ENCODE results near the gene TADA3.
A peak's percentile ranks its signal among the peaks of the same experiment; 100 is the strongest.

Gene TADA3, protein sequence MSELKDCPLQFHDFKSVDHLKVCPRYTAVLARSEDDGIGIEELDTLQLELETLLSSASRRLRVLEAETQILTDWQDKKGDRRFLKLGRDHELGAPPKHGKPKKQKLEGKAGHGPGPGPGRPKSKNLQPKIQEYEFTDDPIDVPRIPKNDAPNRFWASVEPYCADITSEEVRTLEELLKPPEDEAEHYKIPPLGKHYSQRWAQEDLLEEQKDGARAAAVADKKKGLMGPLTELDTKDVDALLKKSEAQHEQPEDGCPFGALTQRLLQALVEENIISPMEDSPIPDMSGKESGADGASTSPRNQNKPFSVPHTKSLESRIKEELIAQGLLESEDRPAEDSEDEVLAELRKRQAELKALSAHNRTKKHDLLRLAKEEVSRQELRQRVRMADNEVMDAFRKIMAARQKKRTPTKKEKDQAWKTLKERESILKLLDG

DNA sequence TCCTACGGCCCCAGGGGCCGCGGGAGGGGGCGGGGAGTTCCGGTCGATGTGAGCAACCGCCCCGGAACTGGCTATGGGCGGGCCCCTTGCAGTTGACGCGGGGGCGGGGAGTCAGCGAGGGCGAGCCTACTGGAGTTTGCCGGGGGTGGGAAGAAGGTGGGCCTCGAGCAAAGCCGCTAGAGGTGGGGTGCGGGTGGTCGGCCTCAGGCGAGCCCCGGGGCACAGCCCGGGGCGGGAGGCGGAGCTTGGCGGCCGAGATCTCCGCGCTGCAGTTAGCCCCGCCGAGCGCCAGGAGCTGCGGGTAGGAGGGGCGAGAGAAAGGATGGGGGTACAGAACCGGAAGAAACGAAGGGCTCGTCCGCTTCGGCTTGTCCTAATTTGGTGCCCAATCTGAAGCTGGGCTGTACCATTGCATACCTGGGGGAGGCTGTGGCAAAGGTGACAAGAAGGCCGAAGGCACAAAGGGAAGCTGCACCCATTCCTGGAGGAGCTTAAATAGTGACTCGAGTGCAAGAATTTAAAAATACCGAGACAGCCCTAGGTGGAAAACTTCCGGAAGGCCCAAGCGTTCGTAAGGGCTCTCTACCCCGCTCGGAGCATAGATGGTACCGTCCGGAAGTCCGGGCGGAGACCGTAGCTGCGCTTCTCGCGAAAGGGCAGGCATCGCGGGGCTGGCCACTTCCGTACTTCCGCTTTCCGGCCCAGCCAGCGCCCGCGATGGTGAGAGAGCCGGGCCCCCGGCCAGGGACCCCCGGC, at the start of gene TADA3, which contains the start of gene ARPC4:
TADA3 (minus strand) TSS at position 69 of the 756 bp plus-strand sequence. CDS start 1,007 bp downstream, outside the sequence.
ARPC4 (plus strand) TSS at position 678 of the 756 bp plus-strand sequence; CDS start at position 718, 40 bp downstream.
- DNase-seq, result peak; percentile 91

DNA sequence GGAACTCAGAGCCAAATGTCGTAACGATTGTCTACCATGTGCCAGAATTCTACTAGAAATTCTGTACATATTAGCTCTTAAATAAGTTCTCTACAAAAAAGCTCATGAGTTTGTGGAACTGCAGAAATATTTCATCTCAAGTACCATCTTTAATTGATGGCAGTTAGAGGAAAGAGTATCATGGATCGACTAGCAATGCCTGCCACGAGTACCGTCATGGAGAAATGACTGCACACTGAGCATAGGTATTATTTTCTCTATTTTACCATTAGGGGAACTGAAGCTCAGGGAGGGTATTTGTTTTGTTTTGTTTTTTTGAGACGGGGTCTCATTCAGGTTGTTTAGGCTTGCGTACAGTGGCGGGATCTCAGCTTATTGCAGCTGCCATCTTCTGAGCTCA, 48.7 kb upstream of the TADA3 start:
- no peak for DNase-seq

DNA sequence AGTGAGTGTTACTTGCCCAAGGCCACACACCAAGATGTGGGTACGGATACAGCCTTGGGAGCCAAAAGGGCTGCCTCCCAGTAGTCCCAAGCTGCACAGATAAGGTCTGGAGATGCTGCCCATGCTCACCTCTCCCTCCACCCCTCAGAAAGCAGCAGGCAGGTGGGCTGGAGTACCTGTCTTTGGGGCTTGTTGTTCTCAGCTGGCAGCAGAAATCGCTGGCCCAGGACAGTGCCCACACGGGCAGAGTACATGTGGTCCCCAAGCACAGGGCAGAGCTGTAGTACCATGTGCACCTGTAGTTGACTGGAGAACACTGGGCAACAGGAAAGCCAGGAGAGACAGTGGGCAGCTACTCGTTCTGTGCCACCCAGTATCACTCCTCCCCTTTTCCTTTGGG, 46.6 kb upstream of the TADA3 start:
- no peak for DNase-seq

DNA sequence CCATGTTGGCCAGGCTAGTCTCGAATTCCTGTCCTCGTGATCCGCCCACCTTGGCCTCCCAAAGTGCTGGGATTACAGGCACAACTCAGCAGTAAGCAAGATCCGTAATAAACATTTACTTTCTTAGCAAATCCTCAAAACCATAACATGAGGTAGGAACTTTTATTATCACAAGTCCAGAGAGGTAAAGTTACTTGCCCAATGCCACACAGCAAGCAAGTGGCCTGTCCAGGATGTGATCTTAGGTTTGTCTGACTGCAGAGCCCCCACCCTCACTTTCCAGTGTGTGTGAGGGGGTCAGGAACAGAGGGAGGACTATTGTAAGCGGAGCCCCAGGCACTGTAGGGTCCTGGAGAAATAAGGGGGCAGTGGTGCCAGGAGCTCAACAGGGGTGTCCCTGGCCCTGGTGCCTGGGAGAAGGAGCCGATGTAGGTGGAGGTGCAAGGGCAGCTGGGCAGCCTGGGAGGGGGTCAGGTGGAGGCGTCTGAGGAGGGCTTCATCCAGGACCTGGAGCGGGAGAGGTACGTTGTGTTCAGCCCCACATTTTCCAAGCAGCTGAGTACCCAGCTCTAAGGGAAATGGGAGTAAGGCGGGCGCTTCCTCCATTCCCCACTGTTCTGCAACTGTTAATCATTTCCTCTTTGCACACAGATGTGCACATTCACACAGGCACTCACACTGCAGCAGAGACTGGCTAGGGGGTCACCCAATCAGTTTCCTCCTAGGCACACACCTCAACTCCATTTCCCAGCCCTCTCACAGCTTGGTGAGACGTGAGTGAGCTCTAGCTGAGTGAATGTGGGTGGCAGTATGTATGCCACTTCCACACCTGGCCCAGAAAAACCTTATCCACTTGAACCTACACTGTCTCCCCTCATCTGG, 45.7 kb upstream of the TADA3 start:
- DNase-seq, result no peak

DNA sequence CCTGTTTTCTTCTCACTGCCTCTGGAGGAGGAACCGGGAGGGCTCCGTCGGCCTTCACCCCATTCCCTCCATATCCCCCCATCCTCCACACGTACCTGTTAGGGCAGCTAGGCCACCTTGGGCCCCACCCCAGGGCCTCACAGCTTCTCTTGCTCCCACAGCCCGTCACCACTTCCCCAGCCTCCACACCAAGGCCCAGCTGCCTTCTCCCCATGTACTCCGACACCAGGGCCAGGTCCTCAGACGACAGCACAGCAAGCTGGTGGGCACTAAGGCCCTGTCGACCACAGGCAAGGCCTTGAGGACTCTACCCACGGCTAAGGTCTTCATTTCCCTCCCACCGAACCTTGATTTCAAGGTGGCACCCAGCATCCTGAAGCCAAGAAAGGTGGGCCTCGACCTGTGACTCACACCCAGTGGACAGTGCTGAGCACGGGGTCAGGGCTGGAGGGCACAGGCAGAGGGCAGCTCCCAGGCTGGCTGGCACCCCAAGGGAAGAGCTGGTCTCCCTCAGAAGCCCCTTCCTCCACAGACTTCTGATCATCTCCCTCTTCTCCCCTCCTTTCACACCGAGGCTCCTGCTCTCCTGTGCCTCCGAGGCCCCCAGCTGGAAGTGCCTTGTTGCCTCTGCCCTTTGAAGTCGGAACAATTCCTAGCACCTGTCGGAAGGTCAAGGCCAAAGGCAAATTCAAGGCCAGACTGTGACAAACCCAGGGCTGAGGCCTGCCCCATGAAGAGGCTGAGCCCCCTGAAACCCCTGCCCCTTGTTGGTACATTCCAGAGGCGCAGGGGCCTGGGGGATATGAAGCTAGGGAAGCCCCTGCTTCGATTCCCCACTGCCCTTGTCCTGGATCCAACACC, 42.5 kb upstream of the TADA3 start:
- no peak for DNase-seq

DNA sequence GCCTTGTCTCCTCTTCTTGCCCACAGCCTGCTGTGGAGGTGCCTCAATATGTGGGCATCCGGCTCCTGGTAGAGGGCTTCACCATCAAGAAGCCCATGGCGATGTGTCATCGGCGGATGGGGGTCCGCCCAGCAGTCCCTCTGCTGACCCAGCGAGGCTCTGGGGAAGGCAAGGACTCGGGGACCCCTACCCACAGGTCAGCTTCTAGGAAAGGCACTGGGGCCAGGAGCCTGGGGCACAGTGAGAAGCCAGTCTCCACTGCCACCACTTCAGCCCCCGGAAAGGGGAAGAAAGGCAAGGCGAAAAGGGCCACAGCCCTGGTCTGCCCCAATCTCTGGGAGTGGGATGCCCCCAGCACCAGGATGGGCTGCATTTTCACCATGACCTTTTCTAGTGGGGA, 40.8 kb upstream of the TADA3 start:
- no peak for DNase-seq

DNA sequence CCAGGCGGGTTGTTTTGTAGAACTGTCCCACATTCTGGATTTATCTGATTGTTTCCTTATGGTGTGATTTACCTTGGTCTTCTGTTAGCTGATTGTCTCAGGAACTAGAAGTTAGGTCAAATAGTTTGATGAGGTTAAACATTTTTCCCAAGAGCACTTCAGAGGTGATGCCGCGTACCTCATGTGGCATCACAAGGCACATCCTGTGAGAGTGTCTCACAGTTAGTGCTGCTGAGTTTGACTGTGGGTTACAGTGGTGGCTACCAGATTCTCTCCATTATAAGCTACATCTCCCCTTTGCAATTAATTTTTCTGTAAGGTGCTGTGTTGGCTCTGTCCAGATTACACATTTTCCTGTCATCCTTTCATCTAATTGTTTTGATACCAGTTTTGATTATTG, 39.0 kb upstream of the TADA3 start:
- no peak for DNase-seq

DNA sequence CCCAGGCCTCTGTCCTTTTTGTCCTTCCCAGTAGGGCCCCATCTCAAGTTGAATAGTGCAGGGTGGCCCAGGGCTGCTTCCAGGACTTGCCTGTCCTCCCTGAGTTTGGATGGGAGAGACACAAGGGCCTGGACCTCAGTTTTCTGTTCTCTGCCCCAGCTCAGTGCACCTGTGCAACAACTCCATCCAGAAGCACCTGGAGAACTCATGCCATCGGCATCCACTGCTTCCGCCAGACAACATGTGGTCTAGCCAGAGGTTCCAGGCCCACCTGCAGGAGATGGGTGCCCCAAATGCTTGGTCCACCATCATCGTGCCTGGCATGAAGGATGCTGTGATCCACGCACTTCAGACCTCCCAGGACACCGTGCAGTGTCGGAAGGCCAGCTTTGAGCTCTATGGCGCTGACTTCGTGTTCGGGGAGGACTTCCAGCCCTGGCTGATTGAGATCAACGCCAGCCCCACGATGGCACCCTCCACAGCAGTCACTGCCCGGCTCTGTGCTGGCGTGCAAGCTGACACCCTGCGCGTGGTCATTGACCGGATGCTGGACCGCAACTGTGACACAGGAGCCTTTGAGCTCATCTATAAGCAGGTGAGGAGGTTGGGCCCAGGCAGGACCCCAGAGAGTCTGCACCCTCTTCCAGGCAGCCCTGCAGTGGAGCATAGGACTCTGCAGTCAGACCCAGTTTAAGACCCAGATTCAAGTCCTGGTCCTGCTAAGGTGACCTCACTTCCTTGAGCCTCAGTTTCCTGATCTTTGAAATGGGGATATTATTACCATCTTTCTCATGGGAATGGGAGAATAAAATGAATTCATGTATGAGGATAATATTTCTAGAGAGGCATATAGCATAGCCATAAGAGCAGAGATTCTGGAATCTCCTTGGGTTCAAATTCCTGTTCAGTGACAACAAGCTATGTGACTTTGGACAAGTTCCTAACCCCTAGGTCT, 36.8 kb upstream of the TADA3 start:
- no peak for DNase-seq

DNA sequence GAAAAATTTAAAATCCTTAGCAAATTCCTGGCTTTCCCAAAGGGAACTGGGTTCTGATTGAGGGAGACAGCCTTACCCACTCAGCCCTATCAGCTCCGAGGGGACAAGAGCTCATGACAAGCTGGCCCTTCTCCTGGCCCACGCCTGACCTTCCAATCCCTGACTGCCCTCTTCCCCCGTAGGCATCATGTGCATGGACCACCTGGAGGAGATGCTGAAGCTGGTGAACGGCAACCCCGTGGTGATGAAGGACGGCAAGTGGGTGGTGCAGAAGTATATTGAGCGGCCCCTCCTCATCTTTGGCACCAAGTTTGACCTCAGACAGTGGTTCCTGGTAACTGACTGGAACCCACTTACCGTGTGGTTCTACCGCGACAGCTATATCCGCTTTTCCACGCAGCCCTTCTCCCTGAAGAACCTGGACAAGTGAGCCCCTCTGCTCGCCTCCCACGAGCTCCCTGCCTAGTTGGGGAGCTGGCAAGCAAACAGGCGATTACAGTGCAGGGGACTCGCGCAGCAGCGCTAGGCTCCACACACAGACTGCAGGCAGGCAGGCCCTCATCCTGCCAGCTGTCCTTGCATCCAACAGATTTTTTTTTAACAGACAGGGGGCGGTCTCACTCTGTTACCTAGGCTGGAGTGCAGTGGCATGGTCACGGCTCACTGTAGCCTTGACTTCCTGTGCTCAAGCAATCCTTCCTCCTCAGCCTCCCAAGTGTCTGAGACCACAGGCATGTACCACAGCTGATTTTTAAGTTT, 34.7 kb upstream of the TADA3 start:
- peak in 1 of 2 donors; percentile 32 for DNase-seq

DNA sequence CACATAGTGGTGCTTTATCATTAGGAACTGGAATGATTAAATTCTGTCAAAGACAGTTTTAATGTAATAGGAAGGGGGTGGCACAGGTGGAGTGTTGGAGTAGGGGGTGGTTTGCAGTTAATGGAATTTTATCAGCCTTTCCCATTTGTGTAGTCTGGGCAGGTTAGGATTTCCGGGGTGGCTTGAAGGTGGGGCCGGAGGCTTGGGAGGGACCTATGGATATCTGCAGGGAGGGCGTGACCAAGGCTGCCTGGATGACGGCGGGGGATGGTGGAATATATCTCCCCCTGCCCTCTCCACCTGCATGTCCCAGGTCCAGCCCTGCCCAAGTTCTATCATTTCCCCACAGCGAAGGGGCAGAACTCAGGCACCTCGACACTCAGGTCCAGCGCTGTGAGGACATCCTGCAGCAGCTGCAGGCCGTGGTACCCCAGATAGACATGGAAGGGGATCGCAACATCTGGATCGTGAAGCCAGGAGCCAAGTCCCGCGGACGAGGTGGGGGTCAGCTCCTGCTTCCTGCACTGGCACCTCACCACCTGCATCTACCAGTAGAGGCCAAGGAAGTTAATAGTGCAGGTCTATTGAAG, 33.3 kb upstream of the TADA3 start:
- no peak for DNase-seq

DNA sequence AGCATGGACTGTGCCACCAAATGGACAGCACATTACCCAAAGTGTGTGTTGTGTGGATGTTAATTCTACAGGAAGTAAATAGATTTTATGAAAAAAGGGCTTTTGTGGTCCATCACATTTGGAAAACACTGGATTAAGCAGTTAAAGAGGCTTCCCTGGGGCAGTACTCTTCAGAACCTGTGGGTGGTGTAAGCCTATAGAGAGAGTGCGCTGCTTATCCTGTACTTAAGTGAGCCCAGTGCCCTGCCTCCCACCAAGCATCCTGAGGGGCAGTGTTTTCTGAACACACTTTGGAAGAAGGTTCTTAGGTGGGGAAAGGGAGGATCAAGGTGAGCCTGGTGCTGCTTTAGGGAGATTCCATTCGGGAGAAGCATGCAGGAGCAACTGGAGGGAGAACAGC, 28.7 kb upstream of the TADA3 start:
- DNase-seq, result no peak

DNA sequence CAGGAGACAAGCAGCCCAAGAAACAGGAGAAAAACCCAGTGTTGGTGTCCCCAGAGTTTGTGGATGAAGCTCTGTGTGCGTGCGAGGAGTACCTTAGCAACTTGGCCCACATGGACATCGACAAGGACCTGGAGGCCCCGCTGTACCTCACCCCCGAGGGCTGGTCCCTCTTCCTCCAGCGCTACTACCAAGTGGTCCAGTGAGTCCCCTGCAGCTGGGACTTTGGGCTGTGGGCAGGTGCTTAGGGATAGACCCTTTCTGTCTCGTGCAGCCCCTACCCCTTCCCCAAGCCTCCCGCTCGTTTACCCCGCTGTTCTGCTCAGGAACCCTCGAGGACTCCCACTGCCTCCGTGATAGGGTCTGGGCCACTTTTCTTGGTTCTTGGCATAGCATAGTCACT, 28.3 kb upstream of the TADA3 start:
- no peak for DNase-seq

DNA sequence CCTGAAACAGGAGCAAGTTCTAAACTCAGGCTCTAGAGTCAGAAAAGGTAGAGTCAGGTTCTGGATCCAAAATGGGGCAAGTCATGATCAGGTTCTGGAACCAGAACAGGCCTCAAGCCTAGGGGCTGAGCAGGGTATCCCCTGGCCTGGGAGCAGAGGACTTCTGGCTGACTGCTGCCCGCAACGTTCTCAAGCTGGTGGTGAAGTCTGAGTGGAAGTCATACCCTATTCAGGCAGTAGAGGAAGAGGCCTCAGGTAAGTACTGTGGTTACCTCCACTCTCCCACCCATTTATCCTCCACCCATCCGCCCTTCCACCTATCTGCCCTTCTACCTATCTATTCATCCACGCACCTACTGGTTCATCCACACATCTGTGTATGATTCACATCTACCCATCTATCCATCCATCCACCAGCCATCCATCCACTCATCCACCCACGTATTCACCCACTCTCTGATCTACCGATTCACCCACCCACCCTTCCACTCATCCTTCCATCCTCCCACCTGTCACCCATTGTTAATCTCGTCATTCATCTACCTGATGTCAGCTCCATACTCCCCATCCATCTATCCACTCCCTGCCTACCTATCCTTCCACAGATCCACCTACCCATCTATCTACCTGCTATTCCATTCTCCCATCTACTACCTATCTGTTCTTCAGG, 26.5 kb upstream of the TADA3 start:
- DNase-seq, result no peak

DNA sequence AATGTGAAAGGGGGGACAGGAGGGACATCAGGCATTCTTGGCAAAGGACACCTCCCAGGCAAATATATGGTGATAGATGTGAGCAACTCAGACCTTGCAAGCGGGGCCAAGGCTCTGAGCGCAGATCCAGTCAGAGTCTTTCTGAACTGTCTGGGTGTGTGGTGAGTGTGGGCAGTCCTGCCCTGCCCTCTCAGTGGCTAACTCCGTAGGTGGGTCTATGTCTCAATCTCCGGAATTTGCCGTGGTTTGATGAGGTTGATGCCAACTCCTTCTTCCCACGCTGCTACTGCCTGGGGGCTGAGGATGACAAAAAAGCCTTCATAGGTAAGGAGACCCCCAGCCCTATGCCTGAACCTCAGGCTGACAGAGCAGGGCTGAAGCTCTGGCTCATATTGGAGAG, 25.2 kb upstream of the TADA3 start:
- no peak for DNase-seq

DNA sequence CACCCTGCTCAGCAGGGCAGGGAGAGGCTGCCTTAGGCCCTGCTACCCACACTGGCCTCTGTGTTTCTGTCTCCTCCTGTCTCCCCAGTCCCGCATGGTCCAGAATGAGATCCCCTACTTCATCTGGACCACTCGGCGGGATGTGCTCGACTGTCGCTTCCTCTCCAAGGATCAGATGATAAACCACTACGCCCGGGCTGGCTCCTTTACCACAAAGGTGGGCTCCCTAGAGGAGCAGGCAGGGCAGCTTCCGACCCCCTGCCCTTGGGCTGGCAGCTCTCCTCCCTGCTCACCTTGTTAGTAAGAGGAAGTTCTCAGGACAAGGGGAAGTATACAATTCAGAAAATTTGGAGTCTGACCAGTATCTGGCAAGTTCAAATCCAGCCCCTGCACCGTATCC, 23.7 kb upstream of the TADA3 start:
- DNase-seq, result no peak

DNA sequence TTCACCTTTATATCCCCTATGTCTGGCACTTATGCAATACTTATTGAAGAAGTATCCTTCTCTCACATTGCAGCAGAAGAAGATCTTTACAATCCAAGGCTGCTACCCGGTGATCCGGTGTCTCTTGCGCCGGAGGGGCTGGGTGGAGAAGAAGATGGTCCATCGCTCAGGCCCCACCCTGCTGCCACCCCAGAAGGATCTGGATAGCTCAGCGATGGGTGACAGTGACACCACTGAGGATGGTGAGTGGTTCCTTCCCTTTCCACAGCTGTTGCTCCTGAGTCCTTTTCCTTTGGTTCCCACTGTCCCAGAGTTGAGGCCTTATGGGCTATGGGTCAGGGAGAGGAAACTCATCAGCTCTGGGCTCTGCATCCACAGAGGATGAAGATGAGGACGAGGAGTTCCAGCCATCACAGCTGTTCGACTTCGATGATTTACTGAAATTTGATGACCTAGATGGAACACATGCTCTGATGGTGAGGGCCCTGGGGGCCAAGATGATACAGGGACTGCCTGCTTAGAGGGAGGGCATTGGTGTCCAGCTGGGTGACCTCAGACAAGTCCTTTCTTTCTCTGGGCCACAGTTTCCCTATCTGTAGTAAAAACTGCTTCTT, 20.7 kb upstream of the TADA3 start:
- DNase-seq, result no peak

DNA sequence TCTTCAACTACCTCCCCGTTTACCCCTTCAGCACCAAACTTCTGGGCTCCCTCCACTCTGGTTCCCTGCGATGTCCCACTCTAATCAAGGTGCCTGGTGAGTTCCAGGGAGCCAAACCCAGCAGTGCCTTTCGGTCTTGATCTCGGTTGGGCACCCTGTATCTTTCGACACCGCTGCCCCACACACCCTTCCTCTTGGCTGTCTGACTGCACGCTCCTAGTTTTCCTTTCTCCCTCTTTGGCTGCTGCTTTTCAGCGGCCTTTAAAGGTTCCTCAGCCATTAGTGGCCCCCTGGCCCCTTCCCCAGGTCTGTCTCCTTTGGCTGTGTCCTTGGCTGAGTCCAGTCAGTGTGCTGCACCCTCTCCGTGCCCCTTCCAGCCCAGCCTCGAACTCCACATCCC, 18.6 kb upstream of the TADA3 start:
- DNase-seq, result no peak

DNA sequence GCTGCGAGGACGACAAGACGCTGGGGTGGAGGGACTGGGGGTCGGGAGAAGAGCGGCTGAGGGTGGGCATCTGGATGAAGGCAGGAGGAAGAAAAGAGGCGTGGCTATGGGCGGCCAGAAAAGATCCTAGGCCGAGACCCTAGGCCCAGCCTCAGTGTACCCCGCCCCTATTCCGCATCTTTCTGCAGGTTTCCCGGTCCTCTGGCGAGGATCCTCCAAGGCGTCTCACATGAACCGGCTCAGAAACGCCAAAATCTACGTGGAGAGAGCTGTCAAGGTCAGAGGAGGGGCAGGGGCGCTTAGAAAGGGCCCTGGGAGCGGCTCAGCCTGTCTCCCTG, 18.1 kb upstream of the TADA3 start:
- DNase-seq, result no peak

All from CD4-positive, alpha-beta T cell treated with Interleukin-1 beta for 1 hour (primary cell).